ENCODE measurements around the gene HIVEP2. TPM values are rescaled to one million over a fixed set of nuclear protein-coding genes. Genes with fewer than 3 reads are reported as not detected.
A peak's percentile ranks its signal among the peaks of the same experiment; 100 is the strongest.

Gene HIVEP2
- total and polyA plus RNA-seq, 12 donors = 5.4 to 27.6 (median 16.4) TPM

- H3K36me3 ChIP-seq (replicated peaks in 1 of 2) = no peaks in the 10 kb centered on the region
- 72 to 91% (median 82%) methylated on average over 1 of the region's 1 CpG for WGBS, 4 donors
- DNase-seq = no peak
These were observed 232.7 kb downstream of the HIVEP2 start for GRCh38 chr6:142712231-142712630.

GRCh38 chr6:142708651-142709050 is 236.3 kb downstream of the HIVEP2 start:
- H3K4me3 ChIP-seq = no peak overlapping the region
- no peaks in the 10 kb centered on the region for H3K27me3 ChIP-seq
- no peak overlapping the region for H3K27ac ChIP-seq
- intact Hi-C loops (cut with DNase I) = no loop called here
- no peaks in the 10 kb centered on the region for H3K36me3 ChIP-seq (replicated peaks in 1 of 2)
- WGBS, 4 donors = 87 to 95% (median 93%) methylated on average over 2 of the region's 2 CpGs
- H3K9me3 ChIP-seq (replicated peaks in 1 of 3) = no peaks in the 10 kb centered on the region
- TF ChIP-seq POLR2A (IDR thresholded peaks at IDR 0.05) (no peak), CTCF (IDR thresholded peaks at IDR 0.05) (no peak)
- no peaks in the 10 kb centered on the region for H3K4me1 ChIP-seq (replicated peaks in 1 of 2)
- DNase-seq = no peak

More at GRCh38 chr6:142712231-142712630, 232.7 kb downstream of the HIVEP2 start:
- Histone ChIP-seq H3K27ac (no peak overlapping the region), H3K27me3 (no peaks in the 10 kb centered on the region), H3K4me3 (no peak overlapping the region), H3K9me3 (replicated peaks in 1 of 3) (no peaks in the 10 kb centered on the region), H3K4me1 (replicated peaks in 1 of 2) (no peaks in the 10 kb centered on the region)
- intact Hi-C loops (cut with DNase I) = no loop called here
- TF ChIP-seq POLR2A (IDR thresholded peaks at IDR 0.05) (no peak), CTCF (IDR thresholded peaks at IDR 0.05) (no peak)

- Histone ChIP-seq H3K4me1 (replicated peaks in 1 of 2) (peaks cover 0 to 7% of the 10 kb centered on the region in 2 donors), H3K27ac (no peak overlapping the region), H3K4me3 (no peak overlapping the region), H3K9me3 (replicated peaks in 1 of 3) (no peaks in the 10 kb centered on the region), H3K27me3 (no peaks in the 10 kb centered on the region), H3K36me3 (replicated peaks in 1 of 2) (no peaks in the 10 kb centered on the region)
- TF ChIP-seq CTCF (IDR thresholded peaks at IDR 0.05) (no peak), POLR2A (IDR thresholded peaks at IDR 0.05) (no peak)
- intact Hi-C loops (cut with DNase I) = no loop called here
- DNase-seq = no peak
- WGBS, 4 donors = 36 to 61% (median 51%) methylated on average over 2 of the region's 2 CpGs
These were observed 237.7 kb downstream of the HIVEP2 start for GRCh38 chr6:142707255-142707654.

GRCh38 chr6:142706210-142706609 is 238.8 kb downstream of the HIVEP2 start:
- intact Hi-C loops (cut with DNase I) = no loop called here
- Histone ChIP-seq H3K4me3 (peak overlapping the region in 1 of 4 donors; percentile 17), H3K9me3 (replicated peaks in 1 of 3) (no peaks in the 10 kb centered on the region), H3K4me1 (replicated peaks in 1 of 2) (peaks cover 0 to 17% of the 10 kb centered on the region in 2 donors), H3K36me3 (replicated peaks in 1 of 2) (no peaks in the 10 kb centered on the region), H3K27me3 (no peaks in the 10 kb centered on the region), H3K27ac (peak overlapping the region in 2 of 5 donors; percentile 1 to 19)
- TF ChIP-seq POLR2A (IDR thresholded peaks at IDR 0.05) (no peak), CTCF (IDR thresholded peaks at IDR 0.05) (no peak)
- 46 to 73% (median 63%) methylated on average over 3 of the region's 3 CpGs for WGBS, 4 donors
- no peak for DNase-seq
